Stimulated activated CD8-positive, alpha-beta memory T cell treated with anti-CD3 and anti-CD28 coated beads, Interleukin-7, amount 100 ng/mL, for 24 hours (primary cell): ENCODE data around the gene MYO3B.

Source experiments
- DNase-seq: peaks from one replicate; pipeline ENCODE4 v3.0.0-alpha.2; 2020; ENCODE audit warnings: low read depth

MYO3B gene

GRCh38 chr2:170475878-170476277, 297.9 kb downstream of the MYO3B start:
- no peak for DNase-seq

GRCh38 chr2:170477630-170478029, 299.7 kb downstream of the MYO3B start:
- DNase-seq: no peak

- no peak for DNase-seq
Measured at GRCh38 chr2:170481201-170481600, 303.3 kb downstream of the MYO3B start.

GRCh38 chr2:170484552-170484951, 306.6 kb downstream of the MYO3B start:
- no peak for DNase-seq

- no peak for DNase-seq
Measured at GRCh38 chr2:170485254-170486026, 307.5 kb downstream of the MYO3B start.

- no peak for DNase-seq
Measured at GRCh38 chr2:170486730-170487129, 308.8 kb downstream of the MYO3B start.

GRCh38 chr2:170488807-170489206, 310.9 kb downstream of the MYO3B start:
- no peak for DNase-seq

- no peak for DNase-seq
Measured at GRCh38 chr2:170492010-170492409, 314.1 kb downstream of the MYO3B start.

GRCh38 chr2:170493426-170494097, 315.6 kb downstream of the MYO3B start:
- DNase-seq: no peak

- no peak for DNase-seq
Measured at GRCh38 chr2:170495896-170496295, 317.9 kb downstream of the MYO3B start.

GRCh38 chr2:170498619-170499018, 320.7 kb downstream of the MYO3B start:
- no peak for DNase-seq

GRCh38 chr2:170500104-170500503, 322.2 kb downstream of the MYO3B start:
- no peak for DNase-seq

GRCh38 chr2:170500770-170501169, 322.8 kb downstream of the MYO3B start:
- DNase-seq: no peak

- no peak for DNase-seq
Measured at GRCh38 chr2:170501421-170502043, 323.6 kb downstream of the MYO3B start.

- DNase-seq: no peak
Measured at GRCh38 chr2:170502361-170503130, 324.6 kb downstream of the MYO3B start.

GRCh38 chr2:170503563-170503962, 325.6 kb downstream of the MYO3B start:
- DNase-seq: no peak

- no peak for DNase-seq
Measured at GRCh38 chr2:170503971-170504809, 326.2 kb downstream of the MYO3B start.

- no peak for DNase-seq
Measured at GRCh38 chr2:170504810-170505145, 326.8 kb downstream of the MYO3B start.

- DNase-seq: no peak
Measured at GRCh38 chr2:170505631-170506275, 327.8 kb downstream of the MYO3B start.

GRCh38 chr2:170509452-170510193, 331.7 kb downstream of the MYO3B start:
- no peak for DNase-seq
